ENCODE measurements around the gene PEPD.

PEPD gene

DNA sequence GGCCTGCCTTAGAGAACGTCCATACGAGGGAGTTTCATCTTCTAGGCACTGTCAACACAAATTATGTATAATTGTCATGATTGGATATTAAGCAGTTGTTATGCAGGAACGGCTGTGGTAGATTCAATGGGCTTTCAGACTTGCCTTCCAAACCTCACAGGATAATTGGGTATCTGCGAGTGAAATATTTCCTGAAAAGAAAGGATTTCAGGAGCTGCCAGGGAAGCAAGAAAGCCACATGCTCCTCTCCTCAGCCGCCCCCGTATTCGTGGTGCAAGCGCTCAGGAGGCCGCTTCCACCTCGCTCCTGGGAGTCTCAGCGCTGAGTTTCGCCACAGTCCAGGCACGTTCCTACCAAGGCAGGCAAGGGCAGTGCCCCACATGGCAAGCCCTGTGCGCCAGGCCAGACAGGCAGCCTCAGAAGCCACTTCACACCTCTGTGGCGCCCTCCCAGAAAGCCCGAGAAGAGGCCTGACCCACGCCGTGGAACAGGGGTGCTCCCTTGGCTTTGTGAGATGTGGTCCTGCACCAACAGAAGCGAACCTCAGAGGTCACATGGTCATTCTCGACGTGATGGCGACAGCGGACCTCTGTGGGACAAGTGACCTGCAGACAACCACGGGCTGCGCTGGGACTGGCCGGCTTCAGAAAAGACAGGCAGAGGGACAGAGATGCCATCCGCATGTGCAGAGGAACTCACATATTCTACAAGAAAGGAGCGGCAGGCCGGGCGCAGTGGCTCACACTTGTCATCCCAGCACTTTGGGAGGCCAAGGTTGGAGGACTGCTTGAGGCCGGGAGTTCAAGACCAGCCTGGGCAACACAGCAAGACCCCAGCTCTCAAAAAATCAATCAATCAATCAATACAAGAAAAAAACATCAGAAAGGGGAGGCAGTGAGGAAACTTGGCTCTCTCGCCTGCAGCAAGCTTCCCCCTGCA is 106.7 kb downstream of the PEPD start:
- no peak for DNase-seq (ENCODE audit: insufficient read length, low spot score)
- TF ChIP-seq POLR2A (IDR thresholded peaks at IDR 0.05; ENCODE audit: low read depth, low read length) = no peak
- no peak for FAIRE-seq

DNA sequence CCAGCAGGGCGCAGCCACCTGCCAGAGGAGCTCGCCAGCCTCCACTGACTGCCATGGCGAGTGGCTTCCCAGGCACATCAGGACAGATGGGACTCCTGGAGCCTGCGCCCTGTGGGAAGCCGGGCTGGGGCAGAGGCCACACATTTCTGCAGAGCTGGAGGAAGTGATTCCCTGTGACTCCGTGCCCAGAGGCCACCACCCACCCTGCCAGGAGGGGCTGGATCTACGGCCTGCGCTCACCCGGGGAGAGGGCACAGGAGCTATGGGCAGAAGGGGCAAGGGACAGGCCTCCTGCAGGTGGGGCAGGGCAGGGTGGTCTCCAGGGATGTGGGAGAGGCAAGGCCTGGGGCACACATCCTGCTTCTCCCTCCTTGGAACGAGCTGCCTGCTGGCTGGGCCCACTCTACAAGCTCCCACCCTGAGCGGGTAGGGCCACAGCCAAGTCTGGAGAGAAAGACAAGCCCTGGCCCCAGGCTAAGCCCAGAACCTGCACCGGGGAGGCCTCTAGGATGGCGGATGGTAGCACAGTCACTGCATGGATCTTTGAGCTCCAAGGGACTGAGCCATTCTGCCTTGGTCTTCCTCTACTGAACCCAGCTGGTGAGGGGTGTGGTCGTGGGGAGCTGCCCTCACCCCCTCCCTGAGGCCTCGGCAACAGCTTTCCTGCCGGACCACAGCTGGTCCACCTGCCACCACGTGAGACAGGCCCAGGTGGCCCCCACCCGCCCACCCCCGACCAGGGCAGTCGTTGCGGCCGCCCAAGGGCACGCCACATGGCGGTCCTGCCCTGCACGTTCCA is 107.5 kb downstream of the PEPD start:
- FAIRE-seq (no peak), DNase-seq (ENCODE audit: insufficient read length, low spot score) (no peak)
- no peak for TF ChIP-seq POLR2A (IDR thresholded peaks at IDR 0.05; ENCODE audit: low read depth, low read length)

- FAIRE-seq (no peak), DNase-seq (ENCODE audit: insufficient read length, low spot score) (no peak)
- TF ChIP-seq POLR2A (IDR thresholded peaks at IDR 0.05; ENCODE audit: low read depth, low read length) = no peak
Observed at GRCh38 chr19:33413426-33413725, 108.2 kb downstream of the PEPD start.

DNA sequence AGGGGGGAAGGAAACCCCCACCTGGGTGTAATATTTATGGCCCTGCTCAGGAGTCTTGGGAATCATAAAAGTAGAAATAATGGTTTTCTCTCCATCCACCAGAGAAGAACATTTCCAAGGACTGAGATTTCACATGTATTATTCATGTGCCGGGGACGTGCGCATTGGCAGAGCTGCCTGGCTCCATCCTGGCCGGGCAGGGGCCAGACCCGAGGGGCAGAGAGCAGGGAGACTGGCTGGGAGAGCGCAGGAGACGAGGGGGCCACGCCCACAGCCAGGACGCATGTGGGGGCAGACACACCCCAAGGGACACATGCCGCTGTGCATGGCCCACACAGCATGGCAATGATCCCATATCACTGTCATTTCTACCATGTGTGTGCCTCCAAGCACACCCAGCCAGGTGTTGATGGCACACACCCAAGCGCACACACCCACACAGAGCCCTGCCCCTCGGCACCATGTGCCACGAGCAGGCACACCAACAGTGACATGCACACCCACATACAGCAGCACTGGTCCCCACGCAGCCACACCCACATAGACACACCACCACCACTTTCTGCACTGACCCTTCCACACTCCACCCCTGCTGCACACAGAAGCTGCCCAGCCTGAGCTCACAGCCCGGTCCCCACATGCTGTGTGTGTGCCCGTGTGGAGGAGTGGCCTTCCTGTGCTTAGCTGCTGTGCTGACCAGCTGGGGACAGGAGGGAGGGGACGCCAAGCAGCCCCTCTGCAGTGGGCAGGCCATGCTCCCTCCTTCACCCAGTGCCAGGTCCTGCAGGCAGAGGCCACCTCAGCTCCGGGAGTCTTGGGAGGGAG is 108.8 kb downstream of the PEPD start:
- TF ChIP-seq POLR2A (IDR thresholded peaks at IDR 0.05; ENCODE audit: low read depth, low read length) = no peak
- no peak for FAIRE-seq
- DNase-seq (ENCODE audit: insufficient read length, low spot score) = no peak

DNA sequence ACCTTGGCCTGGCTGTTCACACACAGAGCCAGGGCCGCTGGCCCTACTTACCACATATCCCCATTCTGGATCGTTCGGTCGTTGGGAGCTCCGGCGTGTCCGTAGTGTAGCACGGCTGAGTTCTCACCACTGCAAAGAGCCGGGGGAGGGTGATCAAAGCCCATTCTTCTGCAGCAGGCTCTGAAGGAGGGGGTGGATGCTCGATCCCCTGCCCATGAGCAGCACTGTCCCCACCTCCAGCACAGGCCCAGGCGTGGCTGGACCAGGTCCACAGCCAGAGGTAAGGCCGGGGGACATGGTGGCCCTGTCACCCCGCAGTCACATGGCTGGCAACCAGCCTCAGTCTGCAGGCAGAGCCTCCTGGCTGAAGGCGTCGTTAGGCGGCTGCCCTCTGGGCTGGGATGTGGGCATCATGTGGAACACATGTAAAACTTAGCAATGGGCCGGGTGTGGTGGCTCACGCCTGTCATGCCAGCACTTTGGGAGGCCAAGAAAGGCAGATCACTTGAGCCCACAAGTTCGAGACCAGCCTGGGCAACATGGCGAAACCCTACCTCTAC is 109.9 kb downstream of the PEPD start:
- no peak for TF ChIP-seq POLR2A (IDR thresholded peaks at IDR 0.05; ENCODE audit: low read depth, low read length)
- no peak for DNase-seq (ENCODE audit: insufficient read length, low spot score)
- FAIRE-seq = no peak

GRCh38 chr19:33410915-33411401 is 110.6 kb downstream of the PEPD start:
- FAIRE-seq (no peak), DNase-seq (ENCODE audit: insufficient read length, low spot score) (no peak)
- no peak for TF ChIP-seq POLR2A (IDR thresholded peaks at IDR 0.05; ENCODE audit: low read depth, low read length)

- no peak for FAIRE-seq
- DNase-seq (ENCODE audit: insufficient read length, low spot score) = no peak
- no peak for TF ChIP-seq POLR2A (IDR thresholded peaks at IDR 0.05; ENCODE audit: low read depth, low read length)
Observed at GRCh38 chr19:33409906-33410685, 111.5 kb downstream of the PEPD start.

GRCh38 chr19:33408538-33409434 is 112.8 kb downstream of the PEPD start:
- no peak for FAIRE-seq
- TF ChIP-seq POLR2A (IDR thresholded peaks at IDR 0.05; ENCODE audit: low read depth, low read length) = no peak
- no peak for DNase-seq (ENCODE audit: insufficient read length, low spot score)

- no peak for TF ChIP-seq POLR2A (IDR thresholded peaks at IDR 0.05; ENCODE audit: low read depth, low read length)
- DNase-seq (ENCODE audit: insufficient read length, low spot score) = no peak
- no peak for FAIRE-seq
Observed at GRCh38 chr19:33408116-33408515, 113.5 kb downstream of the PEPD start.

DNA sequence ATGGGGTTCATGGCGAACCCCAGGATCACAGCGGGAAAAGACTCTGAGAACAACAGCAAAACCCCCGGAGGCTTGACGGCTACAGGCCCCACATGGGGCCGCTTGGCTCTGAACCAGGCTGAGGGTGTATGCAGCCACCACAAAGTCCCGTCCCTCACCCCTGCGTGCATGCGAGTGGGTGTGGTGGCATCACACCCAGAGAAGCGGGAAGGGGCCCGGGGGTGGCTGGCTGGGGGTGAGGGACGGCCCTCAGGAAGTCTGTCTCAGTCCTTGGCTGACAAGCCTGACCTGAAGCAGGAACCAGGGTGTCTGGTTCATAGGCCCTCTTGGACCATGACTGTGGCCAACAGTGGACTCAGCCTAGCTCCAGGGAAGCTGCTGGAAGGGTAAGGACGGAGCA is 113.9 kb downstream of the PEPD start:
- TF ChIP-seq POLR2A (IDR thresholded peaks at IDR 0.05; ENCODE audit: low read depth, low read length) = no peak
- FAIRE-seq (no peak), DNase-seq (ENCODE audit: insufficient read length, low spot score) (no peak)

- FAIRE-seq = no peak
- no peak for DNase-seq (ENCODE audit: insufficient read length, low spot score)
- TF ChIP-seq POLR2A (IDR thresholded peaks at IDR 0.05; ENCODE audit: low read depth, low read length) = no peak
Observed at GRCh38 chr19:33407140-33407551, 114.4 kb downstream of the PEPD start.
